Gastrocnemius medialis (tissue), 4 donors: ENCODE results near the gene POLR2A. TPM values are rescaled to one million over a fixed set of nuclear protein-coding genes. Genes with fewer than 3 reads are reported as not detected.
"Not testable (repeated sequence)": the region's sequence is repeated elsewhere in the genome, so short reads cannot be mapped to it uniquely, and the experiment has no call there.

Experiments used
- ATAC-seq, 2 donors: fragments of 150-250 bp; one replicate each; pipeline ENCODE4 v1.9.1; 2016
- DNase-seq, 2 donors: peaks; one replicate each; pipeline ENCODE4 v3.0.0-alpha.2; 2019
- H3K27ac ChIP-seq, 4 donors: fragments of 200-600 bp; sonication (generic); 1 replicate in 1 of 4; 2 replicates in 3 of 4; pipeline ENCODE4 v1.5.1; 2016 to 2018; ENCODE audit warnings: mild to moderate bottlenecking in 2 of 4, moderate library complexity in 1 of 4
- H3K27me3 ChIP-seq, 3 donors: fragments of 200-600 bp; sonication (generic) in 2 of 3; 1 replicate in 1 of 3; 2 replicates in 2 of 3; pipeline versions ENCODE4 v1.5.1 to v1.6.0; 2016 to 2019; ENCODE audit warnings: mild to moderate bottlenecking in 1 of 3, moderate library complexity in 1 of 3
- H3K36me3 ChIP-seq, 2 donors: fragments of 200-600 bp; sonication (generic) in 1 of 2; one replicate each; pipeline ENCODE4 v1.5.1; 2017 to 2018
- H3K4me1 ChIP-seq, 2 donors: fragments of 200-600 bp; sonication (generic) in 1 of 2; one replicate each; pipeline ENCODE4 v1.5.1; 2016 to 2017; ENCODE audit warnings: mild to moderate bottlenecking in 2 of 2
- H3K4me3 ChIP-seq, 4 donors: fragments of 200-600 bp; sonication (generic) in 3 of 4; 1 replicate in 1 of 4; 2 replicates in 3 of 4; pipeline ENCODE4 v1.5.1; 2016 to 2019; ENCODE audit warnings: mild to moderate bottlenecking in 2 of 4
- H3K9me3 ChIP-seq, 3 donors: fragments of 200-600 bp; sonication (generic) in 2 of 3; 1 replicate in 1 of 3; 2 replicates in 2 of 3; pipeline ENCODE4 v1.5.1; 2016 to 2019
- CTCF ChIP-seq, 5 experiments: fragments of 450-650 bp in 3 of 5; fragments of 200-600 bp in 2 of 5; sonication (generic) in 2 of 5; IDR thresholded peaks in 4 of 5; conservative IDR thresholded peaks in 1 of 5; 1 replicate in 4 of 5; 2 replicates in 1 of 5; pipeline ENCODE4 v1.5.1; 2016 to 2019; ENCODE audit warnings: antibody characterized with exemption in 5 of 5, mild to moderate bottlenecking in 3 of 5, moderate library complexity in 3 of 5
- POLR2A ChIP-seq, 2 donors: fragments of 450-650 bp; IDR thresholded peaks; one replicate each; pipeline ENCODE4 v1.6.1; 2017; ENCODE audit warnings: antibody characterized with exemption in 2 of 2, mild to moderate bottlenecking in 2 of 2, moderate library complexity in 2 of 2
- in situ Hi-C, 4 donors: fragments of 200-750 bp; cut with MboI; loops; one replicate each; pipeline versions ENCODE4 v1.15.0 to v1.8.0; 2017; ENCODE audit warnings: low sequenced_read_pairs in 4 of 4
- intact Hi-C: fragments of 100-400 bp; cut with DNase I; formaldehyde crosslinking; loops from one replicate; pipeline ENCODE4 v1.15.1; 2023; ENCODE audit warnings: low total_unique reads
- total RNA-seq, 4 donors: library from RNA; depleted of rRNA; stranded (reverse); fragments of >200 nt; gene quantifications; one replicate each; pipeline versions ENCODE4 v1.1.0 to v1.2.3, GENCODE V29; 2016

POLR2A gene
- total RNA-seq, 4 donors from 2014 or later, result 20.3 to 56.9 (median 39.3) TPM

DNA sequence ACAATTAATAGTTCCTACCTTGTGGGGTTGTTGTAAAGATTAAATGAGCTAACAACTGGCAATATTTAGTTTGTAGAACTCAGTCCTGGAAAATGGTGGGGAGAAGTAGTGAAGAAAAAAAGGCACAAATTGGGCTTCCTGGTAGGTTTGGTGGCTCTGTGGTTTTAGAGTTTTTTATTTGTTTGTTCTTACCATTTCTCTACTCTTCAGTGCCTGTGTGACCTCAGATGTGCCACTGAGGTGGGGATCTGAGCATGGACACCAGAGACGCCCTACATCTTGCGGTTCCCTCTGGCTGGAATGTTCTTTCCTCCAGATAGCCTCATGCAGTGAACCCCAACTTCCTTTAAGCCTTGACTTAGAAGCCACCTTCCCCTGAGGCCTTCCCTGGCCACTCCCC, 12.4 kb upstream of the POLR2A start:
- no peaks in the 10 kb centered on the region for H3K27me3 ChIP-seq
- DNase-seq (no peak), ATAC-seq (no peak)
- H3K4me1 ChIP-seq, result peaks cover 62 to 67% of the 10 kb centered on the region in 2 donors
- peak overlapping the region; percentile 62 to 100 (median 90) for H3K27ac ChIP-seq
- H3K9me3 ChIP-seq, result no peaks in the 10 kb centered on the region
- intact Hi-C loops, result no loop called here
- H3K4me3 ChIP-seq, result no peak overlapping the region
- H3K36me3 ChIP-seq, result no peaks in the 10 kb centered on the region
- TF ChIP-seq POLR2A (IDR thresholded peaks at IDR 0.05), result no peak
- TF ChIP-seq CTCF (IDR thresholded peaks at IDR 0.05 in 4 of 5, conservative IDR thresholded peaks at IDR 0.05 in 1 of 5), result no peak
- in situ Hi-C loops, result no loop called here

DNA sequence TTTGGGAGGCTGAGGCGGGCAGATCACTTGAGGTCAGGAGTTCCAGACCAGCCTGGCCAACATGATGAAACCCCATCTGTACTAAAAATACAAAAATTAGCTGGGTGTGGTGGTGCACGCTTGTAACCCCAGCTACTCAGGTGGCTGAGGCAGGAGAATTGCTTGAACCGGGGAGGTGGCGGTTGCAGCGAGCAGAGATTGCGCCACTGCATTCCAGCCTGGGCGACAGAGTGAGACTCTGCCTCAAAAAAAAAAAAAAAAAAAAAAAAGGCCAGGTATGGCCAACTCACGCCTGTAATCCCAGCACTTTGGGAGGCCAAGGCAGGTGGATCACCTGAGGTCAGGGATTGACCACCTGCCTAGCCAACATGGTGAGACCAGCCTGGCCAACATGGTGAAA, 9.4 kb upstream of the POLR2A start:
- intact Hi-C loops, H3K4me3 ChIP-seq, ATAC-seq, H3K36me3 ChIP-seq, H3K27me3 ChIP-seq, H3K9me3 ChIP-seq: not testable (repeated sequence)
- DNase-seq, result peak in 1 of 2 donors; percentile 73
- in situ Hi-C loops, result loop anchor here in 1 of 4 donors (5.0 kb wide), 1 partner anchor 32 kb away; no protein-coding TSS in a partner anchor
- Histone ChIP-seq H3K27ac (peak overlapping the region; percentile 97 to 100 (median 100)), H3K4me1 (peaks cover 66 to 74% of the 10 kb centered on the region in 2 donors)

DNA sequence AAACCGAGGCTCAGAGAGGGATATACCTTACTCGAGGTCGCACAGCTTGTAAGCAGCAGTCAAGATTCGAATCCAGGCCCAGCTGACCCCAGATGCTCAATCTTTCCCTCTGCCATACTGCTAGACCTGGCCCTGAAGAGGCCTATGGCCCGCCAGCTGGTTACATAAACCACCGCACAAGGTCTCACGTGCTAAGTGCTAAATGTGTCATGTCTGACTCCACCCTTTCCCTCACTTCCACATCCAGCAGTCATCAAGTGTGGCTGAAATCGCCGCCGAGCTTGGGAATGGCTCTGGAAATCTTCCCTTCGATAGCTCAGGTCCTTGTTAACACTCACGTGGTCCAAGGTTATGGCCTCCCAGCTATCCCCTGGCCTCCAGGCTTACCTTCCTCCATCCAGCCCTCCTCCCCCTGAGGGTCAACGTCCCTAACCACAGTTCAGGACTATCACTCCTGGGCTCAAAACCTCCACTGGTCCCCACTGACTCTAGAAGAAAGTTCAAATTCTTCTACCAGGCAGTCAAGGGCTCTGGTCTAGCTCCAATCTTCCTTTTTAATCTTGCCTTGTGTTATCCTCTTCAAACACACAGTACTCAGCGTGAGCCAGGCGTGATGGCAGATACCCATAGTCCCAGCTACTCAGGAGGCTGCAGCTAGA, 8.3 kb upstream of the POLR2A start:
- DNase-seq (peak; percentile 79 to 89), ATAC-seq (peak; percentile 72 to 76)
- Histone ChIP-seq H3K36me3 (no peaks in the 10 kb centered on the region), H3K4me3 (peak overlapping the region in 2 of 4 donors; percentile 6 to 22), H3K4me1 (peaks cover 67 to 74% of the 10 kb centered on the region in 2 donors), H3K27ac (peak overlapping the region; percentile 97 to 100 (median 100)), H3K9me3 (no peaks in the 10 kb centered on the region), H3K27me3 (no peaks in the 10 kb centered on the region)
- intact Hi-C loops (loop anchor here (2.0 kb wide), 1 partner anchor 31 kb away; the partner anchor contains the start of gene CHRNB1), in situ Hi-C loops (loop anchor here in 1 of 4 donors (5.0 kb wide), 1 partner anchor 34 kb away; no protein-coding TSS in a partner anchor)
- no peak for TF ChIP-seq CTCF (IDR thresholded peaks at IDR 0.05 in 4 of 5, conservative IDR thresholded peaks at IDR 0.05 in 1 of 5)
- peak; percentile 58 to 60 for TF ChIP-seq POLR2A (IDR thresholded peaks at IDR 0.05)

DNA sequence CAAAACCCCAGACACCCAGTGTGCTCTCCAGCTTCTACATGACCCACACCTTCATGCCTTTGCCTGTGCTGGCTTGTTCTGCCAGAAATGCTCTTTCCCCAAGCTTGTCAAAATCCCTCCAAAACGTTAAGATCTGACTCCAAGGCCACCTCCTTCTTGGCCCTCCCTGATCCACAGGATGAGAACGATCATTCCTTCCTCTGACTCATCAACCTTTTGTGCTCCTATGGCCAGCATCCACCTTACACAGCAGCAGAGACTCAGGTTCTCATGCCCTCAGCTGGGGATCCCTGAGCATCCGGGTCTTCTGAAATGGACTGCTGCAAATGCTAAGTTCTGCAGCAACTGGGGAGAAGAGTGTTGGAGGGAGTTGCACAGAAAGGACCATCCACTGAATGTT, 7.7 kb upstream of the POLR2A start:
- peaks cover 61 to 74% of the 10 kb centered on the region in 2 donors for H3K4me1 ChIP-seq

More for the DNA sequence above, 7.7 kb upstream of the POLR2A start:
- no peak overlapping the region for H3K4me3 ChIP-seq
- no peaks in the 10 kb centered on the region for H3K36me3 ChIP-seq
- H3K27me3 ChIP-seq, result no peaks in the 10 kb centered on the region
- H3K27ac ChIP-seq, result peak overlapping the region; percentile 97 to 100 (median 100)
- H3K9me3 ChIP-seq, result no peaks in the 10 kb centered on the region
- in situ Hi-C loops, result loop anchor here in 1 of 4 donors (5.0 kb wide), 1 partner anchor 34 kb away; no protein-coding TSS in a partner anchor
- peak in 1 of 2 donors; percentile 53 for DNase-seq
- intact Hi-C loops, result loop anchor here (2.0 kb wide), 1 partner anchor 32 kb away; the partner anchor contains the start of gene CHRNB1
- peak; percentile 25 to 34 for ATAC-seq
- TF ChIP-seq POLR2A (IDR thresholded peaks at IDR 0.05), result no peak
- no peak for TF ChIP-seq CTCF (IDR thresholded peaks at IDR 0.05 in 4 of 5, conservative IDR thresholded peaks at IDR 0.05 in 1 of 5)
